Activated T-cell treated with anti-CD3 and anti-CD28 coated beads, Interleukin-2, amount 50 U/mL, for 4 hours (primary cell): Measurements from ENCODE around the gene HS6ST2. TPM values are rescaled to one million over a fixed set of nuclear protein-coding genes. Genes with fewer than 3 reads are reported as not detected.

ENCODE experiments used
- ATAC-seq, 2 donors: fragments of 200-7000 bp; cut with Tn5 transposase; one replicate each; pipeline ENCODE4 v1.10.0; 2021
- DNase-seq: peaks from one replicate; pipeline ENCODE4 v3.0.0-alpha.2; 2020
- H3K27me3 Mint-ChIP-seq: one replicate; pipeline ENCODE4 v1.8.0; 2021; ENCODE audit warnings: low read depth, mixed read lengths
- H3K36me3 Mint-ChIP-seq: one replicate; pipeline ENCODE4 v1.8.0; 2022; ENCODE audit warnings: mixed read lengths; ENCODE audit not compliant: insufficient read depth
- H3K4me1 Mint-ChIP-seq: one replicate; pipeline ENCODE4 v1.8.0; 2021; ENCODE audit warnings: low read depth, mixed read lengths
- H3K4me3 Mint-ChIP-seq: one replicate; pipeline ENCODE4 v1.8.0; 2021; ENCODE audit warnings: mild to moderate bottlenecking, moderate library complexity, mixed read lengths
- H3K9me3 Mint-ChIP-seq: one replicate; pipeline ENCODE4 v1.8.0; 2021; ENCODE audit warnings: mixed read lengths
- total RNA-seq, 3 donors: library from RNA; stranded (reverse); gene quantifications; one replicate each; pipeline ENCODE4 v1.2.1, GENCODE V29; 2021

HS6ST2 gene
- total RNA-seq, 3 donors from 2014 or later = 0.63 to 1.4 (median 0.89) TPM

DNA sequence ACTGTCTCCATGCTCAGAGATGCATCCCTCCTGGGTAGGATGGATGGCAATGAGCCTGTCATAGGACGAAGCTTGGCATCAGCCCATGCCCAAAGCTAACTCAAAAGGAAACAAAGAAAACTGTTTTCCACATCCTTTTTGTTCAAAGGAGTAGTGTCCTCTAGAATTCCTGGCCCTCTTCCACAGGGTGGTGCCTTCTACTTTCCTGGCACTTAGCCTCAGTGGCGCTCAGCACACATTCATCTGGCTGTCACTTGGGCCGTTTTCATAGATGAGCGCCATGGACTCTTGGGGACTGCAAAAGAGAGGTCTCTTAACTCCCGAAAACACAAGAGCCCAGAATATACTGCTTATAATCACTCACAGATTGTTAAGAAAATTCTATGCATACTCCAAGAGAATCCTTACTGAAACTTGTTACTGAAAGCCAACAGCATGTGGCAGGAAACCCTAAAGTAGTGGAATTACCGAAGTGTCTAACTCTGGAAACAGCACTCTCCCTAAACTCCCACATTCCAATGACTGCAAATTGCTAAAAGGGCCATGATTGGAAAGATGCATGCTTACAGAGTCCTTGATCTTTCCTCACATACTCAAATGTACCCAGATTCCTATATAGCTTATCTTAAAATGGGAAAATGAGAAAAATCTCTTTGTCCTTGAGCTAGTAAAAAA lies 110.0 kb downstream of the HS6ST2 start:
- no peaks in the 10 kb centered on the region for H3K9me3 Mint-ChIP-seq
- ATAC-seq (no peak), DNase-seq (no peak)
- no peaks in the 10 kb centered on the region for H3K4me1 Mint-ChIP-seq
- no peaks in the 10 kb centered on the region for H3K36me3 Mint-ChIP-seq
- H3K4me3 Mint-ChIP-seq = no peak overlapping the region
- peaks cover 1% of the 10 kb centered on the region for H3K27me3 Mint-ChIP-seq

- H3K9me3 Mint-ChIP-seq = no peaks in the 10 kb centered on the region
- no peaks in the 10 kb centered on the region for H3K4me1 Mint-ChIP-seq
- no peak for DNase-seq
- H3K4me3 Mint-ChIP-seq = no peak overlapping the region
- H3K36me3 Mint-ChIP-seq = no peaks in the 10 kb centered on the region
- peaks cover 3% of the 10 kb centered on the region for H3K27me3 Mint-ChIP-seq
- ATAC-seq = no peak
Observed at GRCh38 chrX:132843363-132843762, 115.1 kb downstream of the HS6ST2 start.

GRCh38 chrX:132842460-132843238 lies 115.8 kb downstream of the HS6ST2 start:
- no peak for ATAC-seq
- Mint-ChIP-seq H3K4me1 (no peaks in the 10 kb centered on the region), H3K9me3 (no peaks in the 10 kb centered on the region), H3K36me3 (no peaks in the 10 kb centered on the region), H3K4me3 (no peak overlapping the region), H3K27me3 (peaks cover 3% of the 10 kb centered on the region)
- no peak for DNase-seq

- Mint-ChIP-seq H3K9me3 (no peaks in the 10 kb centered on the region), H3K4me1 (no peaks in the 10 kb centered on the region), H3K27me3 (peaks cover 1% of the 10 kb centered on the region), H3K36me3 (no peaks in the 10 kb centered on the region), H3K4me3 (no peak overlapping the region)
- no peak for DNase-seq
- no peak for ATAC-seq
Observed at GRCh38 chrX:132837967-132838366, 120.5 kb downstream of the HS6ST2 start.

DNA sequence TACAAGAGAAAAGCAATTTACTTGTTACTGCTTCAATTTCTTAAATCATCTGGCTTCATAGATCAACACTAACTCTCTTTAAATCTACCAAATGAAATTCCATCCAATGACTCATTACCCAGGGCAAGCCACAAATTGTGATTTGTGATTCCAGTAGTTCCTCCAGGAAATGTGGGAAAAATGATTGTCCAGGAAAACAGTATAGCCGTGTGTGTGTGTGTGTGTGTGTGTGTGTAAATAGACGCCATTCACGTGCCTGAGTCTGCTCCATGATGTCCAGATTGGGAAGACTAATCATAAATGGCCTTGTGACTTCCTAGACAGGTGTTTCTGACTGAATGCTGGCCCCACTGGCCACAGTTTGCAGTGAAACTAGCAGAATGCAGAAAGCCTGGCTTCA lies 121.3 kb downstream of the HS6ST2 start:
- H3K36me3 Mint-ChIP-seq = no peaks in the 10 kb centered on the region
- H3K4me1 Mint-ChIP-seq = no peaks in the 10 kb centered on the region
- H3K9me3 Mint-ChIP-seq = no peaks in the 10 kb centered on the region
- no peak overlapping the region for H3K4me3 Mint-ChIP-seq
- no peak for ATAC-seq
- DNase-seq = no peak
- H3K27me3 Mint-ChIP-seq = no peaks in the 10 kb centered on the region

DNA sequence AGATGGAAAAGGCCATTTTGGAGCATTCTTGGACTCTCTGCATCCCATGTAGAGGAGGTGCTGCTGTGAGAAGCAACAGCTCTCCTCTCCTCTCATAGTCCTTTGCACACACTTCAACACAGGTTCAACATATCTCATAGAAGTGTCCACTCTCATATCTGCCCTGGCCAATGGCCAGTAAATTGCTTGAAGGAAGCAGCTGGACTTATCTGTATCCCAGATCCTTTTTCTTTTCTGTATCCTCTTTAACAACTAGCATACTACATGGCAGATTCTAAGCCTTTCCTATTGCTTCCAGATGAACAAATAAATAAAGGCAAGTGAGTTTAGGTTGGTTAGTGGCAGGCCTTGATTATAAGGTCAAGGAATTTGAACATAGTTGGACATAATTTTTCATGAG lies 122.0 kb downstream of the HS6ST2 start:
- Mint-ChIP-seq H3K9me3 (no peaks in the 10 kb centered on the region), H3K27me3 (no peaks in the 10 kb centered on the region), H3K4me1 (no peaks in the 10 kb centered on the region), H3K4me3 (no peak overlapping the region), H3K36me3 (no peaks in the 10 kb centered on the region)
- DNase-seq = no peak
- no peak for ATAC-seq

DNA sequence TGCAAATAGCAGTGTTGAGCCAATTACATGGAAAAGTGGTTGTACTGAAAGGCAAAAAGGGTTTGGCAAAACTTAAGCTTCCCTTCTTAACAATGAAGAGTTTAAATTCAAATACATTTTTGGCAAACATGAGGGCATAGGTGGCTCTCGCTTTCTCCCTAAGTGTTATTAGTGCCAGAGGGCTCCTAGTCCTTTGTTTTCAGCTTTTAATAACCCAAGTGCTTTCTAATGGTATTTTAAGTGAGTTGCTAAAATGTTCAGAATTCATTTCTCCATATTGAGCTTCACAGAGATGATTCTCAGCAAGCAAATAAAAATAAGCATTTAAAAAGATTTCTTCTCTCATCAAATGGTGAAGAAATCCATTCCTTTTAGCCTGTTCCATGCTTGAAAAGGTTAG lies 123.7 kb downstream of the HS6ST2 start:
- Mint-ChIP-seq H3K4me3 (no peak overlapping the region), H3K4me1 (no peaks in the 10 kb centered on the region)
- DNase-seq = no peak

GRCh38 chrX:132834109-132834508 lies 124.3 kb downstream of the HS6ST2 start:
- Mint-ChIP-seq H3K36me3 (no peaks in the 10 kb centered on the region), H3K4me1 (no peaks in the 10 kb centered on the region), H3K27me3 (no peaks in the 10 kb centered on the region), H3K4me3 (no peak overlapping the region), H3K9me3 (no peaks in the 10 kb centered on the region)
- ATAC-seq = no peak
- no peak for DNase-seq

More for the DNA sequence above, 123.7 kb downstream of the HS6ST2 start:
- Mint-ChIP-seq H3K9me3 (no peaks in the 10 kb centered on the region), H3K27me3 (no peaks in the 10 kb centered on the region), H3K36me3 (no peaks in the 10 kb centered on the region)
- ATAC-seq = no peak

DNA sequence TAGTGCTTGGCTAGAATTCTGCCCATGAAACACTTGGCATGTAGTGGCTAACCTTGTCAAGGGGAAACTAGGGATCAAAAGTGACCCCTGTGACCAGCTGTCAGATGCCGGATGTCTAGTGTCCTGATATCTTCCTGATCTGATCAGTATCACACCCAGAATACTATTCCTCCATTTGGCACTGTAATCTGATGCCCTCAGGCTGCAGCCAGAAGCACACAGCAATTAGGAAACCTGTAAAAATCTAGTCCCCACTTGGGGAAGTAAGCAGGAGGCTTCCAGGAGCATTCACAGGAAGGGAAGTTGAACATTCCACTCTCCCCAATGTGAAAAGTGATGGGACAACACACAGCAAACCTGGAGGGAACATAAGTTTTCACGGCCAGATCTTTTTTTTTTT lies 125.1 kb downstream of the HS6ST2 start:
- Mint-ChIP-seq H3K9me3 (no peaks in the 10 kb centered on the region), H3K27me3 (no peaks in the 10 kb centered on the region), H3K4me1 (no peaks in the 10 kb centered on the region), H3K4me3 (no peak overlapping the region), H3K36me3 (no peaks in the 10 kb centered on the region)
- DNase-seq (no peak), ATAC-seq (no peak)

DNA sequence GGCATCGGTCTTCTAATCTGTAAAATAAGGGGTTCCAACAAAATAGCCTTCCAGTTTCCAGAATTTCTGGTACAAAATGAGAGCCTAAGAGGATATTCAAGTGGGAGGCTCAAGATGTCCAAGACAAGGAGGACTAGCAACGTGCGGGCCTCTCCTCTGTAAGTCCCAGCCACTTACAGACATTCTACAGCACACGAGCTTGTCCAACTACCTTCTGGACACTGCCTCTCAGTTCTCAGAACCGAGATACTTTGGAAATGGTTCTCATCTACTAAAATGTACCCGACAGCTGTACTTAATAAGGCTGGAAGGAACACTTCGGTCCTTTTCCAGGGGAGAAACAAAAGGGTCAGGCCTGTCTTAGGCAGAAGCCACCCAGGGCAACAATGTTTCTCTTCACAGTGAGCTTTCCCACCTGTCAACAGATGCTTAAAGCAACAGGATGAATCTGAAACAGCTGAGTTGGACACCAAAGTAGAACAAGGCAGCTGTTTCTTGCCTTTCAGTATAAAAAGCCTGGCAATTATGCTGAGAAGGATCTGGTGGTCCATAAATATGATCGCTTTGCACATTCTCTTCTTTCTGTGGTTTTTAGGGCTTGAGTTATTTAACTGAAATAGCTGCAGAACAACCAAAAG lies 127.0 kb downstream of the HS6ST2 start:
- ATAC-seq (no peak), DNase-seq (no peak)
- H3K4me1 Mint-ChIP-seq = no peaks in the 10 kb centered on the region
- H3K9me3 Mint-ChIP-seq = no peaks in the 10 kb centered on the region
- no peak overlapping the region for H3K4me3 Mint-ChIP-seq
- H3K36me3 Mint-ChIP-seq = no peaks in the 10 kb centered on the region
- H3K27me3 Mint-ChIP-seq = no peaks in the 10 kb centered on the region

GRCh38 chrX:132822634-132823012 lies 135.8 kb downstream of the HS6ST2 start:
- ATAC-seq (no peak), DNase-seq (no peak)
- no peak overlapping the region for H3K4me3 Mint-ChIP-seq
- H3K36me3 Mint-ChIP-seq = no peaks in the 10 kb centered on the region
- no peaks in the 10 kb centered on the region for H3K9me3 Mint-ChIP-seq
- no peaks in the 10 kb centered on the region for H3K27me3 Mint-ChIP-seq
- no peaks in the 10 kb centered on the region for H3K4me1 Mint-ChIP-seq

DNA sequence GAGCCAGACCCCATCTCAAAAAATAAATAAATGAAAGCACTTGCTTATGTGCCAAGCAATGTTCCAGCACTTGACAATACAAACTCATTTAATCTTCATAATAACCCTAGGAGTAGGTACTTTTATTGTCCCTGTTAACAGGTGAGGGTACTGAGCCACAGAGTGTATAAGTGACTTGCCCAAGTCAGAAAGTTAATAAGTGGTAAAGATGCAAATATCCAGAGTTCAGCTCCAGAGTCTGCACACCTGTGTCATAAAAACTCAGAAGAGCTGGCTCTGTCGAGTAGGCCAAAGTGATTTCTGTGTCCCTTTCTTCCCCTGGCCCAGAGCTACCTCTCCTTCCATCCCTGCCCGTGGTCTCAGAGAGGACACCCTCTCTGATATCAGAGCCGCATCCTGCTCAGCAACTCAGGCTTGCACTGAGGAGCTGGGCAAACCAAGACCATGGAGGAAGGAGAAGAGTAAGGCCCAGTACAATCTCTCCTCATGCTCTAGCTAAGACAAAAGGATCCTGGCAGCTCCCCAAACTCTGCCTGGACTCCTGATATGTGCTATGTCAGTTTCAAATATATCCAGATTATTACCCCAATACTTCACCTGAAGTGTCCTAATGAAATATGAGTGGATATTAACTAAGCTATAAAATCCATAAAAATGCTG lies 136.3 kb downstream of the HS6ST2 start:
- H3K27me3 Mint-ChIP-seq = no peaks in the 10 kb centered on the region
- ATAC-seq = no peak
- H3K36me3 Mint-ChIP-seq = no peaks in the 10 kb centered on the region
- no peak overlapping the region for H3K4me3 Mint-ChIP-seq
- no peak for DNase-seq
- no peaks in the 10 kb centered on the region for H3K4me1 Mint-ChIP-seq
- no peaks in the 10 kb centered on the region for H3K9me3 Mint-ChIP-seq

DNA sequence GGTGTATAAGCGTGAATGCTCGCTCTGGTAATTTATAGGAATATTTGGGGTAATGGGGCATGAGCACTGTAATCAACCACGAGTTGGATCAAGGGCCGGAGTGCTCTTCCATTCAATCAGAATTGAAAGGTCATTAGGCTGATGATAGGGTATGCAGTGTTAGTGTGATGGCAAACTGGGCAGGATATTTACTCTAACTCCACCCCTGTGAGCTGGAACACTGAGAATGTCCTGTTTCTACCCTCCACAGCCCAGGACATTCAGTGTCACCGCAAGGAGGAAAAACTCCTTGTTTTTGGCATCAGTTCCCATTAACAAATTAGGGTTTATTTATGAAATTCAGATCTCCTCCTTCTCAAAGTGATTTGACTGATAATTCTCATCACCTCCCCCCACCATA lies 137.8 kb downstream of the HS6ST2 start:
- no peaks in the 10 kb centered on the region for H3K9me3 Mint-ChIP-seq
- no peak overlapping the region for H3K4me3 Mint-ChIP-seq
- DNase-seq (no peak), ATAC-seq (no peak)
- H3K27me3 Mint-ChIP-seq = no peaks in the 10 kb centered on the region
- no peaks in the 10 kb centered on the region for H3K4me1 Mint-ChIP-seq
- H3K36me3 Mint-ChIP-seq = no peaks in the 10 kb centered on the region

DNA sequence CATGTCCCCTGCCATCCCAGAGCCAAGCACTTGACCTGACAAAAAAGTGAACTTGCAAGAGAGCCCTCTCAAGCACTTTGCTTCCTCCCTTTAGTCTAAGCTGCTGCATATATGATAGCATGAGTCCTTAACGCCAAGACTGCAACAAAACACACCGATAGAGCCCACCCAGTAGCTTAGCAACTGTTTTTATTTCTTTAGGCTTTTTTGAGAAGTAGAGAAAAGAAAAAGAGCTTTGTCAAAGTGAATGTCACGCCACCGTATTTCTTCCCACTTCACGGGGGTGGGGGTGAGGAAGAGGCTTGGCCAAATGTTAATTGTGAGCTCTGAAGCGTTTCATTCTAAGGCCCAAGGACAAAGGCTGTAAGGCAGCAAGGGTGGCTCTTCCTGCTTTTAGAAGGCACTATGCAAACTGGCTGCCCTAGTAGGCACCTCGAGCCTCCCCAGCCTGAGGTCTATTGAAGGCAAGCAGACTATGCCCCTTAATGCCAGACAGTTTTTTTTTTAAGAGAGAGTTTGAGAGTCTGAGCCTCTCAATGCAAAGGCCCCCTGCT lies 138.6 kb downstream of the HS6ST2 start:
- Mint-ChIP-seq H3K36me3 (no peaks in the 10 kb centered on the region), H3K4me3 (no peak overlapping the region), H3K27me3 (no peaks in the 10 kb centered on the region), H3K9me3 (no peaks in the 10 kb centered on the region), H3K4me1 (no peaks in the 10 kb centered on the region)
- ATAC-seq = no peak
- DNase-seq = no peak
